ENCODE data around the gene KLHDC2. TPM values are rescaled to one million over a fixed set of nuclear protein-coding genes. Genes with fewer than 3 reads are reported as not detected.
"Not testable (repeated sequence)": the region's sequence is repeated elsewhere in the genome, so short reads cannot be mapped to it uniquely, and the experiment has no call there.

Gene KLHDC2
- total and polyA plus RNA-seq, 4 donors: 27.4 to 163 (median 37.0) TPM

- H3K4me1 ChIP-seq (ENCODE audit: control insufficient read depth in 5 of 5, insufficient read depth in 5 of 5, low read length in 5 of 5): peaks cover 7 to 29% (median 16%) of the 10 kb centered on the region in 5 donors
- H3K9ac ChIP-seq (ENCODE audit: insufficient read depth in 1 of 2, low read length in 2 of 2): peak overlapping the region in 1 of 2 donors; percentile 57
- ATAC-seq (ENCODE audit: insufficient read depth, low FRiP score) (no peak), DNase-seq (peak in 2 of 3 donors; percentile 24 to 38)
- H3K9me3 ChIP-seq (ENCODE audit: control insufficient read depth in 4 of 4, insufficient read depth in 3 of 4, low read length in 3 of 4): no peaks in the 10 kb centered on the region
- peak overlapping the region in 1 of 2 donors; percentile 59 for H3K27ac ChIP-seq (ENCODE audit: low read depth in 1 of 2, low read length in 1 of 2)
- no peak for TF ChIP-seq CTCF (IDR thresholded peaks at IDR 0.05; ENCODE audit: control extremely low read depth, extremely low read depth)
- H3K36me3 ChIP-seq (ENCODE audit: control insufficient read depth in 4 of 4, insufficient read depth in 4 of 4, low read length in 4 of 4): peaks cover 3 to 22% (median 9%) of the 10 kb centered on the region in 4 donors
- no peaks in the 10 kb centered on the region for H3K27me3 ChIP-seq (ENCODE audit: control insufficient read depth in 3 of 3, insufficient read depth in 3 of 3, low read length in 2 of 3)
- WGBS, 2 donors: 60 to 81% methylated on average over 4 of the region's 4 CpGs
- no peak overlapping the region for H3K4me3 ChIP-seq
These were observed 2.4 kb downstream of the KLHDC2 start for GRCh38 chr14:49770212-49770817.

DNA sequence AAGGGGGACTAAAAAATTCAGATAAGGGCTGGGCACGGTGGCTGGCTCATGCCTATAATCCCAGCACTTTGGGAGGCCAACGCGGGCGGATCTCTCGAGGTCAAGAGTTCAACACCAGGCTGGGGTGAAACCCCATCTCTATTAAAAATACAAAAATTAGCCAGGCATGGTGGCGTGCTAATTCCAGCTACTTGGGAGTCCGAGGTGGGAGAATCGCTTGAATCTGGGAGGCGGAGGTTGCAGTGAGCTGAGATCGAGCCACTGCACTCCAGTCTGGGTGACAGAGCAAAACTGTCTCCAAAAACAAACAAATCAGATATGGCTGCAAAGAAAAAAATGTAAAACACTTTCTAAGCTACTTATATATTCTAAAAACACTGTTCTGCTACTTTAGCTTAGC lies 3.7 kb downstream of the KLHDC2 start:
- ATAC-seq (ENCODE audit: insufficient read depth, low FRiP score); H3K27me3 ChIP-seq (ENCODE audit: control insufficient read depth in 3 of 3, insufficient read depth in 3 of 3, low read length in 2 of 3); DNase-seq; H3K9me3 ChIP-seq (ENCODE audit: control insufficient read depth in 4 of 4, insufficient read depth in 3 of 4, low read length in 3 of 4); H3K4me3 ChIP-seq; H3K27ac ChIP-seq (ENCODE audit: low read depth in 1 of 2, low read length in 1 of 2); H3K9ac ChIP-seq (ENCODE audit: insufficient read depth in 1 of 2, low read length in 2 of 2): not testable (repeated sequence)
- Histone ChIP-seq H3K36me3 (ENCODE audit: control insufficient read depth in 4 of 4, insufficient read depth in 4 of 4, low read length in 4 of 4) (peaks cover 3 to 28% (median 15%) of the 10 kb centered on the region in 4 donors), H3K4me1 (ENCODE audit: control insufficient read depth in 5 of 5, insufficient read depth in 5 of 5, low read length in 5 of 5) (peaks cover 7 to 28% (median 16%) of the 10 kb centered on the region in 5 donors)
- 93 to 94% methylated on average over 10 of the region's 10 CpGs for WGBS, 2 donors

GRCh38 chr14:49774106-49774505 lies 6.2 kb downstream of the KLHDC2 start:
- Histone ChIP-seq H3K36me3 (ENCODE audit: control insufficient read depth in 4 of 4, insufficient read depth in 4 of 4, low read length in 4 of 4) (peaks cover 3 to 39% (median 14%) of the 10 kb centered on the region in 4 donors), H3K4me3 (no peak overlapping the region), H3K4me1 (ENCODE audit: control insufficient read depth in 5 of 5, insufficient read depth in 5 of 5, low read length in 5 of 5) (peaks cover 3 to 20% (median 13%) of the 10 kb centered on the region in 5 donors), H3K27me3 (ENCODE audit: control insufficient read depth in 3 of 3, insufficient read depth in 3 of 3, low read length in 2 of 3) (no peaks in the 10 kb centered on the region), H3K27ac (ENCODE audit: low read depth in 1 of 2, low read length in 1 of 2) (no peak overlapping the region), H3K9ac (ENCODE audit: insufficient read depth in 1 of 2, low read length in 2 of 2) (no peak overlapping the region), H3K9me3 (ENCODE audit: control insufficient read depth in 4 of 4, insufficient read depth in 3 of 4, low read length in 3 of 4) (no peaks in the 10 kb centered on the region)
- DNase-seq: no peak
- ATAC-seq (ENCODE audit: insufficient read depth, low FRiP score): no peak
- WGBS, 2 donors: 98 to 100% methylated on average over 1 of the region's 1 CpG
- no peak for TF ChIP-seq CTCF (IDR thresholded peaks at IDR 0.05; ENCODE audit: control extremely low read depth, extremely low read depth)

DNA sequence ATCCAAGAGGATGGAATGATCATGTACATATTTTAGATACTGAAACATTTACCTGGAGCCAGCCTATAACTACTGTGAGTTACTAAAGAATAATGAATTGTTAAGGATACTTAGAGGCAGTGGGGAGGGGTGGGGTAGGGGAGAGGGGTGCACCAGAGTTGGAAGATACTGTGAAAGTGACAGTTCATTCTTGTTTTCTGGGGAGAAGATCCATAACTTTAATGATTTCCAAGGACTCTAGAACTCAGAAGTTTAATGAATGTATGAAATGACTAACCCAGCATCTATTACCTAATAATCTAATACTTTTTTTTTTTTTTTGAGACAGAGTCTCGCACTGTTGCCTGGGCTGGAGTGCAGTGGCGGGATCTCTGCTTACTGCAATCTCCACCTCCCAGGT lies 10.5 kb downstream of the KLHDC2 start:
- DNase-seq (no peak), ATAC-seq (ENCODE audit: insufficient read depth, low FRiP score) (no peak)
- no peak overlapping the region for H3K9ac ChIP-seq (ENCODE audit: insufficient read depth in 1 of 2, low read length in 2 of 2)
- TF ChIP-seq CTCF (IDR thresholded peaks at IDR 0.05; ENCODE audit: control extremely low read depth, extremely low read depth): no peak
- WGBS, 2 donors: 100% methylated on average over 2 of the region's 2 CpGs
- no peaks in the 10 kb centered on the region for H3K27me3 ChIP-seq (ENCODE audit: control insufficient read depth in 3 of 3, insufficient read depth in 3 of 3, low read length in 2 of 3)
- H3K4me1 ChIP-seq (ENCODE audit: control insufficient read depth in 5 of 5, insufficient read depth in 5 of 5, low read length in 5 of 5): no peaks in the 10 kb centered on the region
- no peak overlapping the region for H3K27ac ChIP-seq (ENCODE audit: low read depth in 1 of 2, low read length in 1 of 2)
- H3K9me3 ChIP-seq (ENCODE audit: control insufficient read depth in 4 of 4, insufficient read depth in 3 of 4, low read length in 3 of 4): no peaks in the 10 kb centered on the region
- H3K36me3 ChIP-seq (ENCODE audit: control insufficient read depth in 4 of 4, insufficient read depth in 4 of 4, low read length in 4 of 4): peaks cover 12 to 65% (median 35%) of the 10 kb centered on the region in 4 donors
- H3K4me3 ChIP-seq: no peak overlapping the region

DNA sequence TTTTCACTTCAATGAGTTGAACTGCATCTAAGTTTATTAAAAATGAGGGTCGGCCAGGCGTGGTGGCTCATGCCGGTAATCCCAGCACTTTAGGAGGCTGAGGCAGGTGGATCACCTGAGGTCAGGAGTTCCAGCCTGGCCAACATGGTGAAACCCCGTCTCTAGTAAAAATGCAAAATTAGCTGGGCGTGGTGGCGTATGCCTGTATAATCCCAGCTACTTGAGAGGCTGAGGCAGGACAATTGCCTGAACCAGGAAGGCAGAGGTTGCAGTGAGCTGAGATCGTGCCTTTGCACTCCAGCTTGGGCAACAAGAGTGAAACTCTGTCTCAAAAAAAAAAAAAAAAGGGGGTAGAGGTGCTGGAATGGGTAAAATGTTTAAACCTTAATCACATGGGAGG lies 13.1 kb downstream of the KLHDC2 start:
- 96 to 99% methylated on average over 7 of the region's 7 CpGs for WGBS, 2 donors
- not testable (repeated sequence) for H3K27me3 ChIP-seq (ENCODE audit: control insufficient read depth in 3 of 3, insufficient read depth in 3 of 3, low read length in 2 of 3); H3K9ac ChIP-seq (ENCODE audit: insufficient read depth in 1 of 2, low read length in 2 of 2); DNase-seq; H3K27ac ChIP-seq (ENCODE audit: low read depth in 1 of 2, low read length in 1 of 2); H3K4me1 ChIP-seq (ENCODE audit: control insufficient read depth in 5 of 5, insufficient read depth in 5 of 5, low read length in 5 of 5); H3K4me3 ChIP-seq; ATAC-seq (ENCODE audit: insufficient read depth, low FRiP score); H3K9me3 ChIP-seq (ENCODE audit: control insufficient read depth in 4 of 4, insufficient read depth in 3 of 4, low read length in 3 of 4)
- peaks cover 13 to 63% (median 31%) of the 10 kb centered on the region in 4 donors for H3K36me3 ChIP-seq (ENCODE audit: control insufficient read depth in 4 of 4, insufficient read depth in 4 of 4, low read length in 4 of 4)

Measured in lung (tissue), 12 donors.